A549 (cell line): ENCODE results near the gene MAPK6.

Experiments
- EP300 ChIP-seq, 2 experiments: fragments of >200 bp; sonication (Bioruptor Twin); formaldehyde crosslinking; IDR thresholded peaks; 2 replicates in 1 of 2; 3 replicates in 1 of 2; pipeline ENCODE4 v1.6.1; 2016 to 2017
- ESRRA ChIP-seq: fragments of 150-350 bp; IDR thresholded peaks from 2 replicates; pipeline ENCODE4 v1.6.1; 2014; ENCODE audit warnings: mild to moderate bottlenecking, low read length, borderline replicate concordance
- KDM1A ChIP-seq: fragments of 200-600 bp; sonication (generic); IDR thresholded peaks from 2 replicates; pipeline ENCODE4 v1.6.1; 2016; ENCODE audit warnings: low read depth, mild to moderate bottlenecking
- MAZ ChIP-seq: fragments of 150-350 bp; IDR thresholded peaks from 2 replicates; pipeline ENCODE4 v1.6.1; 2014; ENCODE audit warnings: antibody characterized with exemption, low read depth, low read length, borderline replicate concordance
- MYC ChIP-seq: IDR thresholded peaks from 2 replicates; pipeline ENCODE4 v1.6.1; 2012; ENCODE audit warnings: mild to moderate bottlenecking, inconsistent platforms, low read length, improper control_type of control experiment, borderline replicate concordance
- NFE2L2 ChIP-seq: fragments of 150-350 bp; conservative IDR thresholded peaks from 2 replicates; pipeline ENCODE4 v1.6.1; 2014; ENCODE audit warnings: low read length
- NR3C1 ChIP-seq: fragments of >200 bp; sonication (Bioruptor Twin); formaldehyde crosslinking; IDR thresholded peaks from 3 replicates; pipeline ENCODE4 v1.6.1; 2017
- POLR2A ChIP-seq: IDR thresholded peaks from 2 replicates; pipeline ENCODE4 v1.6.1; 2012; ENCODE audit warnings: mild to moderate bottlenecking, low read length
- RAD21 ChIP-seq, 2 experiments: fragments of >200 bp in 1 of 2; sonication (Bioruptor Twin) in 1 of 2; formaldehyde crosslinking in 1 of 2; IDR thresholded peaks in 1 of 2; conservative IDR thresholded peaks in 1 of 2; 2 replicates in 1 of 2; 3 replicates in 1 of 2; pipeline ENCODE4 v1.6.1; 2012 to 2018; ENCODE audit warnings: inconsistent platforms in 1 of 2
- RNF2 ChIP-seq: fragments of 200-600 bp; sonication (generic); IDR thresholded peaks from 2 replicates; pipeline ENCODE4 v1.6.1; 2016; ENCODE audit warnings: low read depth, mild to moderate bottlenecking, antibody characterized with exemption, moderate library complexity, borderline replicate concordance
- SMC3 ChIP-seq: fragments of >200 bp; sonication (Bioruptor Twin); formaldehyde crosslinking; IDR thresholded peaks from 3 replicates; pipeline ENCODE4 v1.6.1; 2018; ENCODE audit warnings: inconsistent platforms
- TF ChIP-seq, protein P1 (sequence below): fragments of >200 bp; sonication (Bioruptor Twin); formaldehyde crosslinking; IDR thresholded peaks from 3 replicates; pipeline ENCODE4 v1.5.1; 2016

GRCh38 chr15:52085299-52085698, 66.3 kb downstream of the MAPK6 start:
- TF ChIP-seq RAD21 (conservative IDR thresholded peaks at IDR 0.05 in 1 of 2, IDR thresholded peaks at IDR 0.05 in 1 of 2) (no peak), MYC (no peak), NR3C1 (no peak), NFE2L2 (no peak), EP300 (IDR thresholded peaks at IDR 0.05) (no peak), KDM1A (no peak), RNF2 (no peak), ESRRA (no peak), MAZ (no peak), POLR2A (no peak), SMC3 (no peak)
- TF ChIP-seq, protein P1, sequence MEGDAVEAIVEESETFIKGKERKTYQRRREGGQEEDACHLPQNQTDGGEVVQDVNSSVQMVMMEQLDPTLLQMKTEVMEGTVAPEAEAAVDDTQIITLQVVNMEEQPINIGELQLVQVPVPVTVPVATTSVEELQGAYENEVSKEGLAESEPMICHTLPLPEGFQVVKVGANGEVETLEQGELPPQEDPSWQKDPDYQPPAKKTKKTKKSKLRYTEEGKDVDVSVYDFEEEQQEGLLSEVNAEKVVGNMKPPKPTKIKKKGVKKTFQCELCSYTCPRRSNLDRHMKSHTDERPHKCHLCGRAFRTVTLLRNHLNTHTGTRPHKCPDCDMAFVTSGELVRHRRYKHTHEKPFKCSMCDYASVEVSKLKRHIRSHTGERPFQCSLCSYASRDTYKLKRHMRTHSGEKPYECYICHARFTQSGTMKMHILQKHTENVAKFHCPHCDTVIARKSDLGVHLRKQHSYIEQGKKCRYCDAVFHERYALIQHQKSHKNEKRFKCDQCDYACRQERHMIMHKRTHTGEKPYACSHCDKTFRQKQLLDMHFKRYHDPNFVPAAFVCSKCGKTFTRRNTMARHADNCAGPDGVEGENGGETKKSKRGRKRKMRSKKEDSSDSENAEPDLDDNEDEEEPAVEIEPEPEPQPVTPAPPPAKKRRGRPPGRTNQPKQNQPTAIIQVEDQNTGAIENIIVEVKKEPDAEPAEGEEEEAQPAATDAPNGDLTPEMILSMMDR = no peak
